Measurements from ENCODE around the gene INSYN2B. TPM values are rescaled to one million over a fixed set of nuclear protein-coding genes. Genes with fewer than 3 reads are reported as not detected.

INSYN2B gene
- total RNA-seq (2012; rRNA removed): 4.6 and 11.9 TPM in 2 replicates

DNA sequence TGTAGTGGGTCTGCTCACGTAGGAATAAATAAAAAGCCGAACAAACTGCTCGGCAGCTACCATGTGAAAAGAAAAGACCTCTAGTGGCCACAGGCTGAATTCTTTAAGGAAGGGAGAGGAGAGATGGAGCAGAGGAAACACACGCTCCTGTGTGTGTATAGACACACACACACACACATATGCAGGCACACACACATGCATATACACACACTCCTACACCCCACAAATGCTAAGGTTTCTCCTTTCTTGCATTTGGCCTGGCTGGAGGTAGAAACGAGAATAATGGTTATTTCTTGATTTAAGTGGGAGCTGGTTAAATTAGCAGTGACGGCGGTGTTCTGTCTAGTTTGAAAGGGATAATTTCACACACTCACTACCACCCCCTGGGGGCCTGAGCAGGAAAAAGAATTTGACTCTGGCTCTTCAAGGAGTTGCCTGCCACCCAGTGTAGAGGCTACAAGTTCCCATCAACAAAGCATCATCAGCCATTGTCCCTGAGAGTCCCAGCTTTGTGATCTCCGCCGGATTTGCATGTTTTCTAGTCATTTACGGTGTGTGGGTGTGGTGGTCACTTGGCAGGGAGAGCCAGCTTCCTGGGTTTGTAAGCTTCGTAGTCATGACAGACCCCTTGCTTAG, at the start of gene INSYN2B:
Gene INSYN2B (minus strand): TSS at position 78 of the 636 bp plus-strand sequence. CDS start 96,597 bp downstream, outside the sequence.
- Histone ChIP-seq H3K9ac (ENCODE audit: low read depth, low read length) (peak within 1 kb of the TSS; percentile 87), H3K4me1 (ENCODE audit: control insufficient read depth, insufficient read depth, low read length) (peaks cover 37% of the 10 kb centered on the region), H3K27me3 (ENCODE audit: control insufficient read depth, insufficient read depth, low read length) (no peaks in the 10 kb centered on the region), H3K4me3 (ENCODE audit: low read length) (peak within 1 kb of the TSS; percentile 70), H3K36me3 (ENCODE audit: insufficient read depth, low read length) (no peaks in the 10 kb centered on the region), H3K9me3 (replicated peaks; ENCODE audit: low read length) (no peaks in the 10 kb centered on the region), H3K4me2 (ENCODE audit: low read length) (peak within 1 kb of the TSS; percentile 86)

GRCh38 chr5:170028124-170028523, 47.8 kb upstream of the INSYN2B start:
- Histone ChIP-seq H3K36me3 (ENCODE audit: insufficient read depth, low read length) (no peaks in the 10 kb centered on the region), H3K27me3 (ENCODE audit: control insufficient read depth, insufficient read depth, low read length) (peaks cover 7% of the 10 kb centered on the region), H3K4me1 (ENCODE audit: control insufficient read depth, insufficient read depth, low read length) (no peaks in the 10 kb centered on the region), H3K4me2 (ENCODE audit: low read length) (no peak overlapping the region), H3K9me3 (replicated peaks; ENCODE audit: low read length) (no peaks in the 10 kb centered on the region), H3K9ac (ENCODE audit: low read depth, low read length) (no peak overlapping the region), H3K4me3 (ENCODE audit: low read length) (no peak overlapping the region)

GRCh38 chr5:170025853-170026252, 45.6 kb upstream of the INSYN2B start:
- H3K9ac ChIP-seq (ENCODE audit: low read depth, low read length): no peak overlapping the region
- no peaks in the 10 kb centered on the region for H3K4me1 ChIP-seq (ENCODE audit: control insufficient read depth, insufficient read depth, low read length)
- no peak overlapping the region for H3K4me2 ChIP-seq (ENCODE audit: low read length)
- peaks cover 17% of the 10 kb centered on the region for H3K27me3 ChIP-seq (ENCODE audit: control insufficient read depth, insufficient read depth, low read length)
- H3K9me3 ChIP-seq (replicated peaks; ENCODE audit: low read length): no peaks in the 10 kb centered on the region
- H3K36me3 ChIP-seq (ENCODE audit: insufficient read depth, low read length): no peaks in the 10 kb centered on the region
- no peak overlapping the region for H3K4me3 ChIP-seq (ENCODE audit: low read length)

GRCh38 chr5:170021506-170021905, 41.2 kb upstream of the INSYN2B start:
- H3K9me3 ChIP-seq (replicated peaks; ENCODE audit: low read length): no peaks in the 10 kb centered on the region
- H3K4me3 ChIP-seq (ENCODE audit: low read length): no peak overlapping the region
- no peak overlapping the region for H3K4me2 ChIP-seq (ENCODE audit: low read length)
- H3K36me3 ChIP-seq (ENCODE audit: insufficient read depth, low read length): no peaks in the 10 kb centered on the region
- no peak overlapping the region for H3K9ac ChIP-seq (ENCODE audit: low read depth, low read length)
- H3K27me3 ChIP-seq (ENCODE audit: control insufficient read depth, insufficient read depth, low read length): peaks cover 50% of the 10 kb centered on the region
- no peaks in the 10 kb centered on the region for H3K4me1 ChIP-seq (ENCODE audit: control insufficient read depth, insufficient read depth, low read length)

DNA sequence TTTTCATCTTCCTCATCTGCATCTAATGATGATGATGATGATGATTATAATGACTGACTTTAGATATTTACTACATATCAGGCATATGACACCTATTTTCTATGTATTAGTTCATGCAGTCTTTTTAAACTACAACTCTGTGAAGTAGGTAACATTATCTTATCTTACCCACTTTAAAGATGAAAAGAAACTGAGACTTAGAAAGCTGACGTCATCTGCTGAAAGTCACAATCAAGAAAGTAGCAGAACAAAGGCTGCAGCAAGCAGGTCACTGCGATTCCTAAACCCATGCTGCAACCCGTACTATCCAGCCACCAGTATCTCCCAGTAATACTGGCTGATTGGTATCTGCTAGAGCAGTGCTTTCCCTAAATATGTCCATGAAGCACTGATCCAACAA, 40.1 kb upstream of the INSYN2B start:
- no peaks in the 10 kb centered on the region for H3K9me3 ChIP-seq (replicated peaks; ENCODE audit: low read length)
- peaks cover 56% of the 10 kb centered on the region for H3K27me3 ChIP-seq (ENCODE audit: control insufficient read depth, insufficient read depth, low read length)
- no peaks in the 10 kb centered on the region for H3K36me3 ChIP-seq (ENCODE audit: insufficient read depth, low read length)
- H3K9ac ChIP-seq (ENCODE audit: low read depth, low read length): no peak overlapping the region
- no peaks in the 10 kb centered on the region for H3K4me1 ChIP-seq (ENCODE audit: control insufficient read depth, insufficient read depth, low read length)
- H3K4me2 ChIP-seq (ENCODE audit: low read length): no peak overlapping the region
- H3K4me3 ChIP-seq (ENCODE audit: low read length): no peak overlapping the region

DNA sequence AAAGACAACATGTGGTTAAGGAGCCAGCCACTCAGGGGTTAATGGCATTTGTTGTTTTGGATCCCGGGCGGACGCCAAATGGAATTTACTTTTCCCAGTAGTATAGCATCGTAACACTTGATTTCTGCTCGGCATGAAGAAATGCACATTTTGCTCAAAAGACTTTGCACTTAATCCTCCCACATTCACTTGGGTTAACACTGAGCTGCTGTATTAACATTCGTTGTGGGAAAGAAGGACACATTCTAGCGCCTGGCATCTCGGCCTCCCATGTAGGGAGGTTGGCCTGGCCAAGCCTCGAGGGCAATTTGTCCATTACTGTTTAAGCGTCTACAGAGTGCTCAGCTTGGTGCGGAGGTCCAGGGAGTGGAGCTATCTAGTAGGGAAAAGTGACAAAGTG, 32.3 kb upstream of the INSYN2B start:
- H3K36me3 ChIP-seq (ENCODE audit: insufficient read depth, low read length): no peaks in the 10 kb centered on the region
- H3K9me3 ChIP-seq (replicated peaks; ENCODE audit: low read length): no peaks in the 10 kb centered on the region
- H3K4me1 ChIP-seq (ENCODE audit: control insufficient read depth, insufficient read depth, low read length): no peaks in the 10 kb centered on the region
- no peak overlapping the region for H3K9ac ChIP-seq (ENCODE audit: low read depth, low read length)
- H3K4me2 ChIP-seq (ENCODE audit: low read length): no peak overlapping the region
- H3K4me3 ChIP-seq (ENCODE audit: low read length): no peak overlapping the region
- H3K27me3 ChIP-seq (ENCODE audit: control insufficient read depth, insufficient read depth, low read length): peaks cover 39% of the 10 kb centered on the region

DNA sequence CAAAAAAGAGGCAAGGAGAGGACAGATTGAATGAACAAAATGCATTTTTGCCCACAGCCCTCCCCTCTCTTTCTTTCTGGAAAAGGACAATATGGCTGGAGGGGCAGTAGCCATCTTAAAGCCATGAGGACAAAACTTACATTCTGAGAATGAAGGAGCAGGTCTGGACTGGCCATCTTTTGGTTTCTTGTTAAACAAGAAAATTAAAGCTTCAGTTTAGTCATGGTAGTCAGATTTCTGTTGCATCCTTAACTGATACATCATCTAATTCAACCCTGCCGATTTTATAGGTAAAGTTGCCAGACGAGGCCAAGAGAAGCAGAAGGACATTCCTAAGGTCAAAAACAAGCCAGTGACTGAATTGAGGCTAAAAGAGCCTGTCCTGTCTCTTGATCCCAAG, 31.5 kb upstream of the INSYN2B start:
- Histone ChIP-seq H3K9ac (ENCODE audit: low read depth, low read length) (no peak overlapping the region), H3K36me3 (ENCODE audit: insufficient read depth, low read length) (no peaks in the 10 kb centered on the region)

GRCh38 chr5:170010595-170010994, 30.3 kb upstream of the INSYN2B start:
- Histone ChIP-seq H3K4me3 (ENCODE audit: low read length) (no peak overlapping the region), H3K27me3 (ENCODE audit: control insufficient read depth, insufficient read depth, low read length) (peaks cover 32% of the 10 kb centered on the region), H3K4me2 (ENCODE audit: low read length) (no peak overlapping the region), H3K4me1 (ENCODE audit: control insufficient read depth, insufficient read depth, low read length) (no peaks in the 10 kb centered on the region), H3K9ac (ENCODE audit: low read depth, low read length) (no peak overlapping the region), H3K9me3 (replicated peaks; ENCODE audit: low read length) (no peaks in the 10 kb centered on the region), H3K36me3 (ENCODE audit: insufficient read depth, low read length) (no peaks in the 10 kb centered on the region)

More for the DNA sequence above, 31.5 kb upstream of the INSYN2B start:
- Histone ChIP-seq H3K4me2 (ENCODE audit: low read length) (no peak overlapping the region), H3K4me1 (ENCODE audit: control insufficient read depth, insufficient read depth, low read length) (no peaks in the 10 kb centered on the region), H3K4me3 (ENCODE audit: low read length) (no peak overlapping the region), H3K27me3 (ENCODE audit: control insufficient read depth, insufficient read depth, low read length) (peaks cover 39% of the 10 kb centered on the region), H3K9me3 (replicated peaks; ENCODE audit: low read length) (no peaks in the 10 kb centered on the region)

- H3K27me3 ChIP-seq (ENCODE audit: control insufficient read depth, insufficient read depth, low read length): peaks cover 24% of the 10 kb centered on the region
- no peak overlapping the region for H3K4me3 ChIP-seq (ENCODE audit: low read length)
- H3K36me3 ChIP-seq (ENCODE audit: insufficient read depth, low read length): no peaks in the 10 kb centered on the region
- no peak overlapping the region for H3K4me2 ChIP-seq (ENCODE audit: low read length)
- H3K4me1 ChIP-seq (ENCODE audit: control insufficient read depth, insufficient read depth, low read length): no peaks in the 10 kb centered on the region
- no peaks in the 10 kb centered on the region for H3K9me3 ChIP-seq (replicated peaks; ENCODE audit: low read length)
- no peak overlapping the region for H3K9ac ChIP-seq (ENCODE audit: low read depth, low read length)
Observed at GRCh38 chr5:170008376-170008775, 28.1 kb upstream of the INSYN2B start.

DNA sequence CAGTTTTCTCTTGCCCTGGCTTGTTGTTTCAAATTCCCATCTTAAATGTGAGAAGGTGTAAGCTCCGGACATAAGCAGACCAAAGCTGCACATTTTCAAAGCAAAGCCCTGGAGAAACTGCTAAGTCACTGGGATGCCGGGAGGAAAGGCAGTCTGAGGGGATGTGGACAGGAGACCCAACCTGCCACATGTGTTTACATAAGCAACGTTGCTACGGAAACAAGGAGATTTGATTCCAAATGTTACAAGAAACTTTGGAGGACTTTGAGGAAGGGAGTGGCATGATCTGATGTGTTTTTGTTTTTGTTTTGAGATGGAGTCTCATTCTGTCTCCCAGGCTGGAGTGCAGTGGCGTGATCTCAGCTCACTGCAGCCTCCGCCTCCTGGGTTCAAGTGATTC, 25.7 kb upstream of the INSYN2B start:
- no peaks in the 10 kb centered on the region for H3K36me3 ChIP-seq (ENCODE audit: insufficient read depth, low read length)
- H3K4me2 ChIP-seq (ENCODE audit: low read length): no peak overlapping the region
- no peak overlapping the region for H3K9ac ChIP-seq (ENCODE audit: low read depth, low read length)
- H3K4me1 ChIP-seq (ENCODE audit: control insufficient read depth, insufficient read depth, low read length): no peaks in the 10 kb centered on the region
- no peaks in the 10 kb centered on the region for H3K9me3 ChIP-seq (replicated peaks; ENCODE audit: low read length)
- H3K27me3 ChIP-seq (ENCODE audit: control insufficient read depth, insufficient read depth, low read length): peaks cover 9% of the 10 kb centered on the region
- H3K4me3 ChIP-seq (ENCODE audit: low read length): no peak overlapping the region

GRCh38 chr5:170000155-170000554, 19.9 kb upstream of the INSYN2B start:
- no peaks in the 10 kb centered on the region for H3K4me1 ChIP-seq (ENCODE audit: control insufficient read depth, insufficient read depth, low read length)
- no peaks in the 10 kb centered on the region for H3K36me3 ChIP-seq (ENCODE audit: insufficient read depth, low read length)
- no peak overlapping the region for H3K4me3 ChIP-seq (ENCODE audit: low read length)
- H3K9me3 ChIP-seq (replicated peaks; ENCODE audit: low read length): no peaks in the 10 kb centered on the region
- H3K9ac ChIP-seq (ENCODE audit: low read depth, low read length): no peak overlapping the region
- H3K4me2 ChIP-seq (ENCODE audit: low read length): no peak overlapping the region
- H3K27me3 ChIP-seq (ENCODE audit: control insufficient read depth, insufficient read depth, low read length): no peaks in the 10 kb centered on the region

- no peaks in the 10 kb centered on the region for H3K36me3 ChIP-seq (ENCODE audit: insufficient read depth, low read length)
- no peaks in the 10 kb centered on the region for H3K9me3 ChIP-seq (replicated peaks; ENCODE audit: low read length)
- H3K9ac ChIP-seq (ENCODE audit: low read depth, low read length): no peak overlapping the region
- H3K4me1 ChIP-seq (ENCODE audit: control insufficient read depth, insufficient read depth, low read length): no peaks in the 10 kb centered on the region
- no peak overlapping the region for H3K4me3 ChIP-seq (ENCODE audit: low read length)
- no peaks in the 10 kb centered on the region for H3K27me3 ChIP-seq (ENCODE audit: control insufficient read depth, insufficient read depth, low read length)
- no peak overlapping the region for H3K4me2 ChIP-seq (ENCODE audit: low read length)
Observed at GRCh38 chr5:169999621-170000020, 19.3 kb upstream of the INSYN2B start.
